ENCODE results near the gene CCDC172.

The CCDC172 gene

GRCh38 chr10:116325987-116326386 is 1.7 kb downstream of the CCDC172 start:
- no peak for TF ChIP-seq PAX5 (IDR thresholded peaks at IDR 0.05; ENCODE audit: insufficient read depth, low read length, severe bottlenecking)
- no peak for TF ChIP-seq POLR2AphosphoS5 (IDR thresholded peaks at IDR 0.05; ENCODE audit: low read depth, low read length)
- no peak for TF ChIP-seq SPI1 (IDR thresholded peaks at IDR 0.05; ENCODE audit: low read depth, low read length)
- TF ChIP-seq POLR2A (IDR thresholded peaks at IDR 0.05; ENCODE audit: low read depth, low read length): no peak
- DNase-seq (ENCODE audit: insufficient read length, low spot score): no peak
- no peak for FAIRE-seq

- no peak for DNase-seq (ENCODE audit: insufficient read length, low spot score)
- no peak for TF ChIP-seq PAX5 (IDR thresholded peaks at IDR 0.05; ENCODE audit: insufficient read depth, low read length, severe bottlenecking)
- no peak for FAIRE-seq
Observed at GRCh38 chr10:116329153-116329552, 4.9 kb downstream of the CCDC172 start.

- no peak for TF ChIP-seq SPI1 (IDR thresholded peaks at IDR 0.05; ENCODE audit: low read depth, low read length)
- no peak for TF ChIP-seq POLR2AphosphoS5 (IDR thresholded peaks at IDR 0.05; ENCODE audit: low read depth, low read length)
- TF ChIP-seq PAX5 (IDR thresholded peaks at IDR 0.05; ENCODE audit: insufficient read depth, low read length, severe bottlenecking): no peak
- no peak for TF ChIP-seq TAF1 (IDR thresholded peaks at IDR 0.05; ENCODE audit: low read depth, low read length)
- TF ChIP-seq POU2F2 (IDR thresholded peaks at IDR 0.05; ENCODE audit: low read depth, low read length): no peak
- TF ChIP-seq POLR2A (IDR thresholded peaks at IDR 0.05; ENCODE audit: low read depth, low read length): no peak
- FAIRE-seq (no peak), DNase-seq (ENCODE audit: insufficient read length, low spot score) (no peak)
Observed at GRCh38 chr10:116331815-116332214, 7.6 kb downstream of the CCDC172 start.

GRCh38 chr10:116336866-116337265 is 12.6 kb downstream of the CCDC172 start:
- no peak for DNase-seq (ENCODE audit: insufficient read length, low spot score)
- no peak for FAIRE-seq
- no peak for TF ChIP-seq SPI1 (IDR thresholded peaks at IDR 0.05; ENCODE audit: low read depth, low read length)
- no peak for TF ChIP-seq PAX5 (IDR thresholded peaks at IDR 0.05; ENCODE audit: insufficient read depth, low read length, severe bottlenecking)
- no peak for TF ChIP-seq POLR2AphosphoS5 (IDR thresholded peaks at IDR 0.05; ENCODE audit: low read depth, low read length)
- TF ChIP-seq POU2F2 (IDR thresholded peaks at IDR 0.05; ENCODE audit: low read depth, low read length): no peak
- TF ChIP-seq POLR2A (IDR thresholded peaks at IDR 0.05; ENCODE audit: low read depth, low read length): no peak
- TF ChIP-seq TAF1 (IDR thresholded peaks at IDR 0.05; ENCODE audit: low read depth, low read length): no peak

- FAIRE-seq: no peak
- no peak for TF ChIP-seq POLR2A (IDR thresholded peaks at IDR 0.05; ENCODE audit: low read depth, low read length)
- no peak for TF ChIP-seq PAX5 (IDR thresholded peaks at IDR 0.05; ENCODE audit: insufficient read depth, low read length, severe bottlenecking)
- TF ChIP-seq TAF1 (IDR thresholded peaks at IDR 0.05; ENCODE audit: low read depth, low read length): no peak
- TF ChIP-seq POLR2AphosphoS5 (IDR thresholded peaks at IDR 0.05; ENCODE audit: low read depth, low read length): no peak
- TF ChIP-seq POU2F2 (IDR thresholded peaks at IDR 0.05; ENCODE audit: low read depth, low read length): no peak
- TF ChIP-seq SPI1 (IDR thresholded peaks at IDR 0.05; ENCODE audit: low read depth, low read length): no peak
- DNase-seq (ENCODE audit: insufficient read length, low spot score): no peak
Observed at GRCh38 chr10:116352125-116352524, 27.9 kb downstream of the CCDC172 start.

GRCh38 chr10:116353817-116354216 is 29.6 kb downstream of the CCDC172 start:
- no peak for FAIRE-seq
- no peak for TF ChIP-seq POLR2AphosphoS5 (IDR thresholded peaks at IDR 0.05; ENCODE audit: low read depth, low read length)
- no peak for TF ChIP-seq POLR2A (IDR thresholded peaks at IDR 0.05; ENCODE audit: low read depth, low read length)
- no peak for TF ChIP-seq PAX5 (IDR thresholded peaks at IDR 0.05; ENCODE audit: insufficient read depth, low read length, severe bottlenecking)
- TF ChIP-seq SPI1 (IDR thresholded peaks at IDR 0.05; ENCODE audit: low read depth, low read length): no peak
- TF ChIP-seq TAF1 (IDR thresholded peaks at IDR 0.05; ENCODE audit: low read depth, low read length): no peak
- TF ChIP-seq POU2F2 (IDR thresholded peaks at IDR 0.05; ENCODE audit: low read depth, low read length): no peak
- DNase-seq (ENCODE audit: insufficient read length, low spot score): no peak

- DNase-seq (ENCODE audit: insufficient read length, low spot score) (no peak), FAIRE-seq (no peak)
- TF ChIP-seq POU2F2 (IDR thresholded peaks at IDR 0.05; ENCODE audit: low read depth, low read length) (no peak), PAX5 (IDR thresholded peaks at IDR 0.05; ENCODE audit: insufficient read depth, low read length, severe bottlenecking) (no peak), POLR2A (IDR thresholded peaks at IDR 0.05; ENCODE audit: low read depth, low read length) (no peak), TAF1 (IDR thresholded peaks at IDR 0.05; ENCODE audit: low read depth, low read length) (no peak), POLR2AphosphoS5 (IDR thresholded peaks at IDR 0.05; ENCODE audit: low read depth, low read length) (no peak)
Observed at GRCh38 chr10:116355341-116355740, 31.1 kb downstream of the CCDC172 start.

GRCh38 chr10:116356833-116357232 is 32.6 kb downstream of the CCDC172 start:
- TF ChIP-seq POU2F2 (IDR thresholded peaks at IDR 0.05; ENCODE audit: low read depth, low read length) (no peak), PAX5 (IDR thresholded peaks at IDR 0.05; ENCODE audit: insufficient read depth, low read length, severe bottlenecking) (no peak), TAF1 (IDR thresholded peaks at IDR 0.05; ENCODE audit: low read depth, low read length) (no peak), POLR2AphosphoS5 (IDR thresholded peaks at IDR 0.05; ENCODE audit: low read depth, low read length) (no peak), SPI1 (IDR thresholded peaks at IDR 0.05; ENCODE audit: low read depth, low read length) (no peak), POLR2A (IDR thresholded peaks at IDR 0.05; ENCODE audit: low read depth, low read length) (no peak)
- DNase-seq (ENCODE audit: insufficient read length, low spot score) (no peak), FAIRE-seq (no peak)

- TF ChIP-seq SPI1 (IDR thresholded peaks at IDR 0.05; ENCODE audit: low read depth, low read length): no peak
- no peak for TF ChIP-seq PAX5 (IDR thresholded peaks at IDR 0.05; ENCODE audit: insufficient read depth, low read length, severe bottlenecking)
- no peak for TF ChIP-seq POLR2AphosphoS5 (IDR thresholded peaks at IDR 0.05; ENCODE audit: low read depth, low read length)
- no peak for TF ChIP-seq POLR2A (IDR thresholded peaks at IDR 0.05; ENCODE audit: low read depth, low read length)
- TF ChIP-seq TAF1 (IDR thresholded peaks at IDR 0.05; ENCODE audit: low read depth, low read length): no peak
- no peak for TF ChIP-seq POU2F2 (IDR thresholded peaks at IDR 0.05; ENCODE audit: low read depth, low read length)
- DNase-seq (ENCODE audit: insufficient read length, low spot score): no peak
- no peak for FAIRE-seq
Observed at GRCh38 chr10:116364868-116365267, 40.6 kb downstream of the CCDC172 start.

GRCh38 chr10:116371737-116372136 is 47.5 kb downstream of the CCDC172 start:
- TF ChIP-seq POU2F2 (IDR thresholded peaks at IDR 0.05; ENCODE audit: low read depth, low read length) (no peak), POLR2A (IDR thresholded peaks at IDR 0.05; ENCODE audit: low read depth, low read length) (no peak), POLR2AphosphoS5 (IDR thresholded peaks at IDR 0.05; ENCODE audit: low read depth, low read length) (no peak)
- DNase-seq (ENCODE audit: insufficient read length, low spot score): no peak
- FAIRE-seq: no peak

Measured in GM12891 (cell line).